DMS153 (cell line): ENCODE results near the gene AGAP2.
A peak's percentile ranks its signal among the peaks of the same experiment; 100 is the strongest.
"Not testable (repeated sequence)": the region's sequence is repeated elsewhere in the genome, so short reads cannot be mapped to it uniquely, and the experiment has no call there.

Experiments
- DNase-seq: peaks from one replicate; lab custom pipeline; 2025; lab: John Stamatoyannopoulos, UW

The AGAP2 gene

DNA sequence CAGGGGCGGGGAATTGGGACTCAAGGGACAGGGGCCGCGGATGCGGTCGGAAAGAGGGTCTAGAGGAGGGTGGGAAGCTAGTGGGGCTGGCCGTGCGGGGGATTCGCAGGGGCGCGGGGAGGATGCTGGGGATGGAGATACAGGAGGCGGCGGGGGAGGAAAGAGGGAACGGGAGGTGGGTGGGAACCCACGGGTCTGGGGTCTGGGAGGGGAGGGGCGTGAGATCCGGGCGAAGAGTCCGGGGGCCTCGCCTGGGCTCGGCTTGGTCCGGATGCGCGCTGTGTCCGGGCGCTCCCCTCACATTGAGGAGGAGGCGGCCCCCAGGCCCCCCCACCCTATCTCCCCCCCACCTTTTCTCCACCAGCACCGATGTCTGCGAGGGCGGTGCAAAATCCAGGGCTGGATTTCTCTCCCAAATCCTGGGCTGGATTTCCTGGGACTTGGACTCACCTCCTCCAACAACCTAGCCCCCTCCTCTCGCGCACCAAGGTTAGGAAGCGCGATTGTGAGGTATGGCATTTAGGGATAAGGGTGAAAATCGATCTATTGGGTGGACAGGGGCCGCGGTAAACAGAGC, at the start of gene AGAP2:
AGAP2 (minus strand) TSS at position 82 of the 577 bp plus-strand sequence. CDS start 496 bp downstream, outside the sequence.
- no peak for DNase-seq

DNA sequence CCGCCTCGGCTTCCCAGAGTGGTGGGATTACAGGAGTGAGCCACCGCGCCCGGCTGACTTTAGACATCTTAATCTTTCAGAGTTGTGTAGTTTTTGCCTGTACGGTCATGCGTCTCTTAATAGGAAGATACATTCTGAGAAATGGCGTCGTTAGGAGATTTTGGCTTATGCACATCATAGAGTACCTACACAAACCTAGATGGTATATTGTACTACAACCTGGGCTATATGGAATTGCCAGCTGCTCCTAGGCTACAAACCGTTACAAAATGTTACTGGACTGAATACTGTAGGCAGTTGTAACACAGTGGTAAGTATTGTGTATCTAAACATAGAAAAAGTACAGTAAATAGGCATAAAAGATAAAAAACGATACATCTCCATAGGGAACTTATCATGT, 45.3 kb upstream of the AGAP2 start:
- DNase-seq = no peak

DNA sequence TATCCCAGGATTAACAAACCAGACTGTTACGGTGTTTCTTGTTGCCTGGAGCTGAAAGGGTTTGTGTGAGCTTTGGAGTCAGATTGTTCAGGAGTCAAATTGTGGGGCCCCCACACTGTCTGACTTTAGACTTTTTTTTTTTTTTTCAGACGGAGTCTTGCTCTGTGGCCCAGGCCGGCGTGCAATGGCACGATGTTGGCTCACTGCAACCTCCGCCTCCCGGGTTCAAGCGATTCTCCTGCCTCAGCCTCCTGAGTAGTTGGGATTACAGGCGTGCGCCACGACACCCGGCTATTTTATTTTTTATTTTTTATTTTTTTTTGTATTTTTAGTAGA, 44.9 kb upstream of the AGAP2 start:
- no peak for DNase-seq

DNA sequence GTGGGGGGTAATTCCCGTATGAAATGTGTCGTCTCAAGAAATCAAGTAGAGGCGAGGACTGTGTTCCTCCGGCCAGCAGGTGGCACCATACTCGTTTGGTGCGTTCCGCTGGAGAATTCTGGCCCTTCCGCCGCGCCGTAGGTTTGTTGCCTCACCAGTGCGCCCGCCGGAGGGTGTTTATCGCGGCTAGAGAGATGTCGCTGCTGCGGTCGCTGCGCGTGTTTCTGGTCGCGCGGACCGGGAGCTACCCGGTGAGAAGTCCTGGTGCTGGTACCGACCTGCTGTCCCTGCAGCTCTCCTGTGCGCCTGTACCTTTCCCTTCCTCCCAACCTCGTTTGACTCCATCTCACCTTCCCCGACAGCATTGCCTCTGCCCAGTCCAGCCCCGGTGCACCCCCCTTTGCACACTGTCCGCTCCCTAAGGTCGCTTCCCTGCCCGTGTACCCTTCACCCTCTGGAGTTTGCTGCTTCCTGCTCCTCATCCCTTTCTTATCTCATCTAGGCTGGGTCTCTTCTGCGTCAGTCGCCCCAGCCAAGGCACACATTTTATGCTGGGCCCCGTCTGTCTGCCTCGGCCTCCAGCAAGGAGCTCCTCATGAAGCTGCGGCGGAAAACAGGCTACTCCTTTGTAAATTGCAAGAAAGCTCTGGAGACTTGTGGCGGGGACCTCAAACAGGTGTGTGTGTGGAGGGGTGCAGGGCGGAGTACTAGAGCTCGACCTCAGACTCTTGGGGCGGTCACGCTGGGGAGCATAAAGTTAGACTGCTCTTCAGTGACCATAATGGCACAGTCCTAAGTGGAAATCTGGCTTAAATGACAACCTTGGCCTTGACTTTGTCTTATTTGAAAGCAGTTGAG, 44.3 kb upstream of the AGAP2 start, which contains the start of gene TSFM:
TSFM (plus strand) TSS at position 180 of the 858 bp plus-strand sequence; CDS start at position 195, 15 bp downstream.
- peak; percentile 70 for DNase-seq

DNA sequence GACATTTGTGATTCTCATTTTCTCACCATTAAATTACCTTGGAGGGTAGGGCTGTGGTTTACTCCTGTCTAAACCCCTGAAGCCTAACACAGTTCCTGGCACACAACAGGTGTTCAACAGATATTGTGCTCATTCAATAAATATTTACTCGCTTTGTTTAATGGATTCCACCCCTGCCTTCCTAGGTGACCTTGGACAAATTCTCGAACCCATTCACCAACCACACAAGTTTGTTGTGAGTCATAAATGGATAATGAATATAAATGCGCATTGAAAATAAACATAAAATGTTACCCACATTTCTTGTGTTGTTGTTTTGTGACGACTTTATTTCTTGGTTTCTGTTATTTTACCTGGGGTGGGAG, 43.7 kb upstream of the AGAP2 start:
- DNase-seq = no peak

DNA sequence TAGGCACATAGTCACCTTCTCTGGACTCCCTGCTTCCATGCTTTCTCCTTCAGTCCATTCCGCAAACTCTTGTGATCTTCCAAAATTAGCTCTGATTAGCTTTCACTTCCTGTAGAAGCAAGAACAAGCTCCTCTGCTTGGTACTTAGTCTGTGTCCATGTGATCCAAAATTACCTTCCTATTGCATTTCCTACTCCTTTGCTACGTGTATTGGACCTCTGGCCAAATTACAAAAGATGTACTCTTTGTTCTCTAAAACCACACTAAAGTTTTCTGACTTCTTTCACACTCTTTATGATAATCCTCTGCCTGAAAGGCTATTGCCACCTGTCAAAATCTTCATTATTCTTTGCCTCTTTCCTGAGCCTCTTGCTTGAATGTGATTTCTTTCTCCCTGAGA, 43.3 kb upstream of the AGAP2 start:
- no peak for DNase-seq

DNA sequence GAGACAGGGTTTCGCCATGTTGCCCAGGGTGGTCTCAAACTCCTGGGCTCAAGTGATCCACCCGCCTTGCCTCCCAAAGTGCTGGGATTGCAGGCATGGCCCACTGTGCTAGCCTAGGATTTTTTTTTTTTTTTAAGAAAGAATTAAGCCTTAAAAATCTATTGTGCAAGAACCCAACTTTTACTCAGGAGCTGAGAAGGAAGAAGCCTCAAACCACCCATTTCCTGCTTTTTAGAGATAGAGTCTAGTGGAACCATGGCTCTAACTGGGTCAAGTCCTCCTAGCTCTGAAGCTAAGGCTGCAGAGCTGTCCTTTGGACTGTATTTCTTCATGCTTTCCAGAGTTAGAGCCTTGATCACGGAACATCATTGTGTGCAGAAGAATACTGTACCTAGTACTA, 42.7 kb upstream of the AGAP2 start:
- no peak for DNase-seq

DNA sequence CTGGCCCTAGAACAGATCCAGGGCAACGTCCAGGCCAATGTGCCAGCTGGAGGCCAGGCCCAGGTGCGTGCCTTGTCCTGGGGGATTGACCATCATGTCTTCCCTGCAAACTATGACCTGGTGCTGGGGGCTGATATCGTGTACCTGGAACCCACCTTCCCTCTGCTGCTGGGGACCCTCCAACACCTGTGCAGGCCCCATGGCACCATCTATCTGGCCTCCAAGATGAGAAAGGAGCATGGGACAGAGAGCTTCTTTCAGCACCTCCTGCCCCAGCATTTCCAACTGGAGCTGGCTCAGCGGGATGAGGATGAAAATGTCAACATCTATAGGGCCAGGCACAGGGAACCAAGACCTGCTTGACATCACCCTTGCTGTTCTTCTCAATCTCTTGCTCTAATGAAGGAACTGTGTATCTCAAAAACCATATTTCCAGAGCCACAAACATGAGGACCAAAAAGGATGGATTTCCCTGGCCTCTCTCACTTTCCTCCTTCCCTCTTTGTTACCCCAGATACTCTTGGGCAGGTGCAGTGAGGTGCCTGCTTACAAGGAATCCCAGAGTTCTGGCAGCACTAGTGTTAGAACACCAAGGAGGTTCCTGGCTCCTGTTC, 41.8 kb upstream of the AGAP2 start:
- no peak for DNase-seq

DNA sequence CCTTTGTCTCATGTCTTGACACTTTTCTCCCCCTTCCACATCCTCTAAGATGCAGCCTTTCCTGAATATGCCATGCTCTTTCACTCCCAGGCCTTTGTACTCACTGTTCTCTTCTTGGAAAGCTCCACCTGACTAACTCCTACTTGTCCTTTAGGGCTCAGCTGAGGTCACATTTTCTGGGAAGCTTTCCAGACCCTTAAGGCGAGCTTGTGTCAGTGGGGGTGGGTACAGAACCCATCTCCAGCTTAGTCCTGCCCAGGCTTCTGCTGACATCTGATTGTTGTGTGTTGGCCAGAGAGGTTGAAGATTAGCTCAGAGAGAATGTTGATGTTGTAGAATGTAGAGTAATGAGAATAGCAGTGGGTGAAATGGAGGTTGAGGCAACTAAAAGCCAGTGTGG, 41.2 kb upstream of the AGAP2 start:
- DNase-seq = no peak

DNA sequence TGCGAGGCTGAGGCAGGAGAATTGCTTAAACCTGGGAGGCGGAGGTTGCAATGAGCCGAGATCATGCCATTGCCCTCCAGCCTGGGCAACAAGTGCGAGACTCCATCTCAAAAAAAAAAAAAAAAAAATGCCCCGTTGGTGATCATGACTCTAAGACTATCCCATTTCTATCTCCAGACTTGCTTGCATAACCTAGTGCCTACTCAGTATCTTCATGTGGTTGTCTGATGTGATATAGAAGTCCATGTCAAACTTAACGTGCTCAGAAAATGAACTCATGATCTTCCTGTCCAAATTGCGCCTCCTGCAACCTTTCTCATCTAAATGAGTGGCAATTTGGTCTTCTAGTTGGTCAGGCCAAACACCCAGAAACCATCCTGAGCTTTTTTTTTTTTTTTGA, 39.4 kb upstream of the AGAP2 start:
- DNase-seq = no peak

DNA sequence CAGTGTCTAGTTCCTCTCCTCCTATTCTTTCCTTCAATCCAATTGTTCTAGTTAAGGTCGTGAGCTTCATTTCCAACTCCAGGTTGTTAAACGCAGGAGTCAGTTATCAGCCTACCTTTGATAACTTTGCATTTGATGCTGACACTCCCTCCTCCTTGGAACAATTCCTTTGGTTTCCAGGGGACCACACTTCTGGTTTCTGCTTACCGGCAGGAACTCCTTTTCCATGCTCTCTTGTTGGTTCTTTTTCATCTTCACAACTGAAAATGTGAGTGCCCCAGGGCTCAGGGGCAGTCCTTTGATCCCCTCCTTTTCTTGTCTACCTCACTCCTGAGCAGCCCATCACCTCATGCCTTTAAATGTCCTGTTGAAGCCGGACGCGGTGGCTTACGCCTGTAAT, 38.8 kb upstream of the AGAP2 start:
- no peak for DNase-seq

DNA sequence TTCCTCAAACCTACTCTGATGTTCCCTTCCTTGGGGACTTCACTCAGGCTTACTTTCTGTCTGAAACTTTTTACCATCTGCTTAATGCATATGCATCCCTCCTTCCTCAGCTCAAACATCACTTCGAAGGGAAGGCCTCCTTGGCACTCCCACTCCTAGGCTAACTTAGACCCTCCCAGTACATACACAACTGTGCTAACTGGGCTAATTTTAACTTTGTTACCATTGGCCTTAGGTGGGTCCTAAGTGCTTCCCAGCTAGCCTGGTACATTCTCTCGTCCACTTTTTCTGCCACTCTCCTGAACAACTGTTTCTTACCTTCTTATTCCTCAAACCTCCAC, 37.7 kb upstream of the AGAP2 start:
- DNase-seq = no peak

DNA sequence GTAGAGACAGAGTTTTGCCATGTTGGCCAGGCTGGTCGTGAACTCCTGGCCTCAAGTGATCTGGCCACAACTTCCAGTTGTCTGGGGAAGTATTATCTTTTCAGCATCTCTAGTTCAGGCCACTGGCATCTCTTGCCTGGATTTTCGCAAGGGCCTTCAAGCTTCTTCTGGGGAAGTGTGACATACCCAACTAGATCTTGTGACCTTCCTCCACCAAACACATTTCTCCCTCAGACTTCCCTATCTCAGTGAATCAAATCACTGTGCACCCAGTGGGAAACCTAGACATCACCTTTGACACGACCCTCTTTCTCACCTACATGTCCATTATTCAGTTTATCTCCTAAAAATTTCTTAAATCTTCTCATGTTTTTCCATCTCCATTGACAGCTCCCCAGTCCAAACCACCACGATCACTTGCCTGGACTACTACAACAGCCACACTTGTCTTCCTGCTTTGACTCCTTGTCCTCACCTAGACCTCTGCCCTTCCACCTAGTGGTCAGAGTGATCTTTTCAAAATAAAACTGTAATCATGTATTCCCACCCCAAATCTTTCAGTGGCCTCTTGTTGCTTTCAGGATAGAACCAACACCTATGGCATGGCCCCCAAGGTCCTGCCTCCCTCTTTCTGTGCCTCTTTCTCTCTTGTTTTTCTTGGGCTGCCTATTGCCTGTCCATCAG, 37.2 kb upstream of the AGAP2 start:
- DNase-seq = no peak

DNA sequence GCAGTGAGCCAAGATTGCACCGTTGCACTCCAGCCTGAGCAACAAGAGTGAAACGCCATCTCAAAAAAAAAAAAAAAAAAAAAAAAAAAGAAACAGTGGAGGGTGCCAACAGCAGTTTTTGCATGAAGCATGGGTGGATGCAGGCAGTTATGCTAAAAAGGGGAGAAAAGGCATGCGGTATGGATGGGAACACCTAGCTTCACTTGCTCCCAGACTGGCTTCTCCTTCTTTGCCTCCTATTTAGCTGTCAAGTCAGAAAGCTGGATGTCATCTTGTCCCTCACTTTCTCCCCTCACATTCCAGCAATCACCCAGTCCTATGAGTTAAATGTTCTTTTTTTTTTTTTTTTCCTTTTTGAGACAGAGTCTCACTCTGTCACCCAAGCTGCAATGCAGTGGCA, 36.5 kb upstream of the AGAP2 start:
- DNase-seq = no peak

DNA sequence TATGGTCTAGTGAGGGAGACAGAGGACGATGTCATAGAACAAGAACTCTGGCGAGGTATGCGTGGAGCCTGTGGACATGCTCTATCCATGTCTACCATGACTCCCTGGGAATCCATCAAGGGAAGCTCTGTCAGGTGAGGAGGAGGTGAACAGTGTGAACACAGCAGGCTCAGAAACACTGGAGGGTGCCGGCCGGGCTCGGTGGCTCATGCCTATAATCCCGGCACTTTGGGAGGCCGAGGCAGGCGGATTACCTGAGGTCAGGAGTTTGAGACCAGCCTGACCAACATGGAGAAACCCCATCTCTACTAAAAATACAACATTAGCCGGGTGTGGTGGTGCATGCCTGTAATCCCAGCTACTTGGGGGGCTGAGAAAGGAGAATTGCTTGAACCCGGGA, 36.1 kb upstream of the AGAP2 start:
- DNase-seq = not testable (repeated sequence)

DNA sequence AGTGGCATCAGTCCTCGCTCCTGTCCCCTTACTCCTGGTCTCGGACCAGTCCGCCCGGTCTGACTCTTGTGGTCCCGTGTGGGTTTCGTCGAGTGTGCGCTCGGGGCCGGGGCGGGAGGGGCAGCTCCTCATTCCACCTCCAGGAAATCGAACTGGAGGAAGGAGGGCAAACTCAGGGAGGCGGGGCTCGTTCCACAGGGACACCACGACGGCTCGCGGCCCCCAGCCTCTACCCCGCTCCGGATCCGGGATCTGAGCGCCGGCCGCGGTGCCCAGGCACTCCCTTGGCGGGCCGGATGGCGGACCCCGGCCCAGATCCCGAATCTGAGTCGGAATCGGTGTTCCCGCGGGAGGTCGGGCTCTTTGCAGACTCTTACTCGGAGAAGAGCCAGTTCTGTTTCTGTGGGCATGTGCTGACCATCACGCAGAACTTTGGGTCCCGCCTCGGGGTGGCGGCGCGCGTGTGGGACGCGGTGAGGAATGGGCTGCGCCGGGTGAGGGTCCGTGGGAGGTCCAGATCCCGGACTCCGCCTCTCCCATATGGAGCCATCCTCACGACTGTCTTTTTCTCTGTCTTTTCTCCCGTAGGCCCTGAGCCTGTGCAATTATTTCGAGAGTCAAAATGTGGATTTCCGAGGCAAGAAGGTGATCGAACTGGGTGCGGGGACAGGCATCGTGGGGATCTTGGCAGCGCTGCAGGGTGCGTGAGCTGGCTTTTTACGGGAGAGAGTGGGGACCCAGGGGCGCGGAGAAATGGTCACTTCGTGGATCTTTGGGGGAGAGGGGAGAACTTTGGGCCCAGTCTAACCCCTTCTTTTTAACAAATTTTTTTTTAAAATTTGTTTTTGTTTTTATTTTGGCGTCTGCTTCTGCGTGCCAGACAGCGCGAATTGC, 34.1 kb upstream of the AGAP2 start, which contains the start of gene EEF1AKMT3:
EEF1AKMT3 (plus strand) TSS at position 186 of the 894 bp plus-strand sequence; CDS start at position 297, 111 bp downstream.
- no peak for DNase-seq

DNA sequence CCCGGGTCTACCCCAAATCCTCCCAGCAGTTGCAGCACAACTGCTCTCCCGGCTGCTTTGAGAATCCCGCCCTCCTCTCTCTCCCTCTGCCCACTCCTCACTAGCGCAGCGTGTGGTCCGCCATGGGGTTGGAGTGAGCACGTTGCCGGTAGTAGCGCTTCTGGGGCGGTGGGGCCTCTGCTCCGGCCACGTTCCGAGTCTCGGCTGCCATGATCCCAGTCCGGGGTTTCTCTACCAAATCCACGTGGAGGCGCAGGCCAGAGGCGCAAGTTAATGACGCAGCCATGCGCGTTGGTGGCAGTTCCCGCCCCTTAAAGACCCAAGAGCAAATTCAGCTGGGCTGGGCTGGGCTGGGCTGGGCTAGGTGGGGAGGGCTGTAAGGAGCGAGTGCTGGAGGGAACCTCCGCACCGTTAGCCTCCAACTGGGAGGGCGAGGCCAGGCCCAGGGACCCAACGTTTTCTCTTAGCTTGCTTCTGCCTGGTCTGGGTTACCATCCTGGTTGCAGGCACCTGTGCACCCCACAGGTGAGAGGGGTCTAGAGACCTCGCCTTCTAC, 33.4 kb upstream of the AGAP2 start, which contains the start of gene METTL1:
METTL1 (minus strand) TSS at position 233 of the 556 bp plus-strand sequence; CDS start at position 211, 22 bp downstream.
- peak; percentile 93 for DNase-seq

DNA sequence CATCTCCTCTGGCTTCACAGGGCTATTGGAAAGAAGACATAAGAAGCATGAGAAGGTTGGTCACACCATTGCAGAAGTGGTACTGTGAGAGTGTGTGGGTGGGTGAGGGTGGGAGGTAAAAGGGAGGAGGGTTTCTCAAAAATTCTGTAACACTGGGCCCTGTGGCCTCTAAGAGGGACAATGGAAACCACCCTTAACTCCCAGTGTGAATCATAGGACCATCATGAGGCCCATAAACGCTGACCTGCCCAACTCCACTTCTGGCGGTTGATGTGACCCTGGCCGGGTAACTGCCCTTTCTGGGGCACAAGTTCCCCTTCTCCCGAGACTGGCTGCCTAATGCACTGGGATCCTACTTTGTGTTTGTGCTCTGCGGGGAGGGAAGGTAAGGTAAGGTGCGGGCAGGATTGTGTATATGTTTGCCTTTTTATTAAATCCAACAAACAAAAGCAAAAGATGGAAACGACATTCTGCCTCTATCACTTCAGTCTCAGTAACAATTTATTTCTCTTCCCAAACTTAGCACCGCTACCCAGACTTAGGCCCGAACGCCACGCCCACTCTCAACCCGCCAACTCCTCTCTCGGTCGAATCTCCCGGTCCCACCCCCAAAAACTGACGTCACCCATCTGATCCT, 32.8 kb upstream of the AGAP2 start:
- DNase-seq = no peak

DNA sequence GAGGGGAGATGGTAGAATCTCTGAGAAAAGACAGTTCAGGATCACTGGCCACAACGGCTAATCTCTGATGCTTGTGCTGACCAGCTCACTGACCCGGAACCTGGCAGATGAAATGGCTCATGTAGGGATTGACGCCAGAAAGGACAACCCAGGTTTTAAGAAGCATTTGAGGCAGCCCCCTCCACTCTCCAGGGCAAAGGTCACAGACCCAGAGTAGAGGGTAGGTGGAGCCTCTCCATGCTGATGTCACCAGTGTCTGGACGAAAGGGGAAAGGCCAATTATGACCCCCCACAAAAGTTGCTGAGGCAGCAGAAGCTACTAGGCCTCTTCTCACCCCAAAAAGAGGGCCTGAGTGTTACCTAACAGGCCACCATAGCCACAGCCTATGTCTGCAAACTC, 32.2 kb upstream of the AGAP2 start:
- no peak for DNase-seq

DNA sequence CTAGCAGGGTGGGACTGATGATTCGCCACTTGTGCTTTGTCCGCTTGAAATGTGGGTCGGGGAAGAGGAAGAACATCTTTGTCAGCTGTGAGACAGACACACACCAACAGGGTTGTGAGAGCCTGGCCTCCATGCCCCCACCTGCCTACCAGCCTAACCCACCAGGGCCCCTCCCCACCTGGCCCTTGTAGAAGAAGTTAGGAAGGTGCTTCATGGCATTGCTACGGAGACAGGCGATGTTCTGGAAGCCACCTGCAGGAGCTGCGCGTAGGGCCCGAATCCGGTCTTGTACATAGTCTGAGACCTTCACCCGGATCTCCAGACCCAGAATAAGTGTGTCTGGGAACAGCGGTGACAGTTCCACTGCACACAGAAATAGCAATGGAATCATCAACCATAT, 31.1 kb upstream of the AGAP2 start:
- DNase-seq = no peak

DNA sequence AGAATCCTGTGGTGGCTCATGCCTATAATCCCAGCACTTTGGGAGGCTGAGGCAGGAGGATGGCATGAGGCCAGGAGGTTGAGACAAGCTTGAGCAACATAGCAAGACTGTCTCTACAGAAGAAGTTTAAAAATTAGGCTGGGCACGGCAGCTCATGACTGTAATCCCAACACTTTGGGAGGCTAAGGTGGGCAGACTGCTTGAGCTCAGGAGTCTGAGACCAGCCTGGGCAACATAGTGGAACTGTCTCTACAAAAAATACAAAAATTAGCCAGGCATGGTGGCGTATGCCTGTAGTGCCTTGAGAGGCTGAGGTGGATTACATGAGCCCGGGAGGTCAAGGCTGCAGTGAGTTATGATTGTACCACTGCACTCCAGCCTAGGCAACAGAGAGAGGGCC, 29.3 kb upstream of the AGAP2 start:
- no peak for DNase-seq
